OCI-LY3 (cell line): ENCODE results near the gene BSPRY.

Experiments
- CTCF ChIP-seq: fragments of 200-600, 300-600 bp; sonication (generic); IDR thresholded peaks from 2 replicates; pipeline ENCODE4 v1.5.1; 2014; ENCODE audit warnings: antibody characterized with exemption, low read length, low read depth
- EZH2phosphoT487 ChIP-seq: fragments of 200-600 bp; shearing (Covaris generic); IDR thresholded peaks from 2 replicates; pipeline ENCODE4 v1.6.1; 2018; ENCODE audit warnings: antibody characterized with exemption, mixed run types, low read depth

GRCh38 chr9:113299800-113300292 is 49.5 kb upstream of the BSPRY start:
- TF ChIP-seq CTCF: no peak
- no peak for TF ChIP-seq EZH2phosphoT487
